Thoracic aorta (tissue), 2 donors: ENCODE measurements around the gene SAMD15. TPM values are rescaled to one million over a fixed set of nuclear protein-coding genes. Genes with fewer than 3 reads are reported as not detected.
"Not testable (repeated sequence)": the region's sequence is repeated elsewhere in the genome, so short reads cannot be mapped to it uniquely, and the experiment has no call there.

Source experiments
- ATAC-seq: fragments of 150-250 bp; one replicate; pipeline ENCODE4 v1.8.0; 2017; ENCODE audit warnings: low read depth; ENCODE audit not compliant: insufficient number of reproducible peaks, low FRiP score
- DNase-seq: peaks from one replicate; pipeline ENCODE4 v3.0.0-alpha.2; 2020; ENCODE audit warnings: low spot score
- H3K27ac ChIP-seq, 2 donors: fragments of 200-600 bp; sonication (generic); 1 replicate in 1 of 2; 2 replicates in 1 of 2; pipeline ENCODE4 v1.5.1; 2016; ENCODE audit warnings: mild to moderate bottlenecking in 2 of 2, moderate library complexity in 2 of 2
- H3K27me3 ChIP-seq: fragments of 200-600 bp; sonication (generic); replicated peaks from 2 replicates; pipeline ENCODE4 v1.6.0; 2016; ENCODE audit warnings: mild to moderate bottlenecking; ENCODE audit not compliant: insufficient read depth
- H3K36me3 ChIP-seq: fragments of 200-600 bp; sonication (generic); one replicate; pipeline ENCODE4 v1.5.1; 2016
- H3K4me1 ChIP-seq, 2 donors: fragments of 200-600 bp; sonication (generic); 1 replicate in 1 of 2; 2 replicates in 1 of 2; pipeline versions ENCODE4 v1.5.1 to v1.6.0; 2016; ENCODE audit warnings: low read depth in 2 of 2, mild to moderate bottlenecking in 1 of 2; ENCODE audit not compliant: control insufficient read depth in 1 of 2
- H3K4me3 ChIP-seq: fragments of 200-600 bp; sonication (generic); 2 replicates; pipeline ENCODE4 v1.5.1; 2016; ENCODE audit warnings: mild to moderate bottlenecking
- H3K9me3 ChIP-seq: fragments of 200-600 bp; sonication (generic); 2 replicates; pipeline ENCODE4 v1.5.1; 2016
- total RNA-seq, 2 donors: library from RNA; depleted of rRNA; stranded (reverse); fragments of >200 nt; gene quantifications; one replicate each; pipeline versions ENCODE4 v1.1.0 to v1.2.3, GENCODE V29; 2016
- TF ChIP-seq, protein P1 (sequence below): fragments of 200-600 bp; sonication (generic); IDR thresholded peaks from one replicate; pipeline ENCODE4 v1.5.1; 2019; ENCODE audit warnings: antibody characterized with exemption

The SAMD15 gene
- total RNA-seq, 2 donors from 2014 or later: 0.14 TPM; not detected in 1

DNA sequence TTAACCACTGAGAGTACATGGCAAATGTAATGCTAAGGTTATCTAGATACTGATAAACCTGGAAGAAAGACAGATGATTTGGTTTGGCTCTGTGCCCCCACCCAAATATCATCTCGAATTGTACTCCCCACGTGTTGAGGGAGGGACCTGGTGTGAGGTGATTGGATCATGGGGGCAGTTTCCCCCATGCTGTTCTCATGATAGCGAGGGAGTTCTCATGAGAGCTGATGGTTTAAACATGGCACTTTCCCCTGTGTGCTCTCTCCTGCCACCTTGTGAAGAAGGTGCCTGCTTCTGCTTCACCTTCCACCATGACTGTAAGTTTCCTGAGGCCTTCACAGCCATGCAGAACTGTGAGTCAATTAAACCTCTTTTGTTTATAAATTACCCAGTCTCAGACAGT is 32.0 kb downstream of the SAMD15 start:
- no peak for ATAC-seq

DNA sequence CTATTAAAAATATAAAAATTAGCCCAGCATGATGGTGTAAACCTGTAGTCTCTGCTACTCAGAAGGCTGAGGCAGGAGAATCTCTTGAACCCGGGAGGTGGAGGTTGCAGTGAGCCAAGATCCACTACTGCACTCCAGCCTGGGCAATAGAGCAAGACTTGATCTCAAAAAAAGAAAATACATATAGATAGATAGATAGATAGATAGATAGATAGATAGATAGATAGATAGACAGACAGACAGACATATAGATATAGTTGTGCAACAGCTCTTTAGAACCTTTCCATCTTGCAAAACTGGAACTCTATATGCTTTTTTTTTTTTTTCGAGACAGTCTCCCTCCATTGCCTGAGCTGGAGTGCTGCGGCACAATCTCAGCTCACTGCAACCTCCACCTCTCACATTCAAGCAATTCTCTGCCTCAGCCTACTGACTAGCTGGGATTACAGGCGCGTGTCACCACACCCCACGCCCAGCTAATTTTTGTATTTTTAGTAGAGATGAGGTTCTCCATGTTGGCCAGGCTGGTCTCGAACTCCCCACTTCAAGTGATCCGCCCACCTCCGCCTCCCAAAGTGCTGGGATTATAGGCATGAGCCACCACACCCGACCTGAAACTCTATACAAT is 38.3 kb downstream of the SAMD15 start:
- not testable (repeated sequence) for H3K36me3 ChIP-seq, DNase-seq, H3K27ac ChIP-seq, H3K4me1 ChIP-seq, H3K27me3 ChIP-seq, ATAC-seq, H3K4me3 ChIP-seq
- H3K9me3 ChIP-seq: peaks cover 14% of the 10 kb centered on the region

More for the DNA sequence above, 32.0 kb downstream of the SAMD15 start:
- Histone ChIP-seq H3K36me3 (no peaks in the 10 kb centered on the region), H3K9me3 (no peaks in the 10 kb centered on the region), H3K27ac (no peak overlapping the region), H3K4me3 (no peak overlapping the region), H3K4me1 (no peaks in the 10 kb centered on the region), H3K27me3 (no peaks in the 10 kb centered on the region)
- TF ChIP-seq, protein P1, sequence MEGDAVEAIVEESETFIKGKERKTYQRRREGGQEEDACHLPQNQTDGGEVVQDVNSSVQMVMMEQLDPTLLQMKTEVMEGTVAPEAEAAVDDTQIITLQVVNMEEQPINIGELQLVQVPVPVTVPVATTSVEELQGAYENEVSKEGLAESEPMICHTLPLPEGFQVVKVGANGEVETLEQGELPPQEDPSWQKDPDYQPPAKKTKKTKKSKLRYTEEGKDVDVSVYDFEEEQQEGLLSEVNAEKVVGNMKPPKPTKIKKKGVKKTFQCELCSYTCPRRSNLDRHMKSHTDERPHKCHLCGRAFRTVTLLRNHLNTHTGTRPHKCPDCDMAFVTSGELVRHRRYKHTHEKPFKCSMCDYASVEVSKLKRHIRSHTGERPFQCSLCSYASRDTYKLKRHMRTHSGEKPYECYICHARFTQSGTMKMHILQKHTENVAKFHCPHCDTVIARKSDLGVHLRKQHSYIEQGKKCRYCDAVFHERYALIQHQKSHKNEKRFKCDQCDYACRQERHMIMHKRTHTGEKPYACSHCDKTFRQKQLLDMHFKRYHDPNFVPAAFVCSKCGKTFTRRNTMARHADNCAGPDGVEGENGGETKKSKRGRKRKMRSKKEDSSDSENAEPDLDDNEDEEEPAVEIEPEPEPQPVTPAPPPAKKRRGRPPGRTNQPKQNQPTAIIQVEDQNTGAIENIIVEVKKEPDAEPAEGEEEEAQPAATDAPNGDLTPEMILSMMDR: no peak
- DNase-seq: no peak

DNA sequence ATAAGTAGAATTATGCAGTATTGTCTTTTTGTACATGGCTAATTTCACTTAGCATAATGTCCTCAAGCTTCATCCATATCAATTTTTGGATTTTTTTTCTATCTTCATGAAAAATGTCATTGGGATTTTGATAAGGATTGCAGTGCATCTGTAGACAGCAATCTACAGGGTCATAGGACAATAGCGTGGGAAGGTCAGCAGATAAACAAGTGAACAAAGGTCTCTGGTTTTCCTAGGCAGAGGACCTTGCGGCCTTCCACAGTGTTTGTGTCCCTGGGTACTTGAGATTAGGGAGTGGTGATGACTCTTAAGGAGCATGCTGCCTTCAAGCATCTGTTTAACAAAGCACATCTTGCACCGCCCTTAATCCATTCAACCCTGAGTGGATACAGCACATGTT is 38.9 kb downstream of the SAMD15 start:
- H3K27me3 ChIP-seq, H3K4me1 ChIP-seq, H3K36me3 ChIP-seq, H3K4me3 ChIP-seq, ATAC-seq, H3K27ac ChIP-seq, DNase-seq: not testable (repeated sequence)
- peaks cover 14% of the 10 kb centered on the region for H3K9me3 ChIP-seq

DNA sequence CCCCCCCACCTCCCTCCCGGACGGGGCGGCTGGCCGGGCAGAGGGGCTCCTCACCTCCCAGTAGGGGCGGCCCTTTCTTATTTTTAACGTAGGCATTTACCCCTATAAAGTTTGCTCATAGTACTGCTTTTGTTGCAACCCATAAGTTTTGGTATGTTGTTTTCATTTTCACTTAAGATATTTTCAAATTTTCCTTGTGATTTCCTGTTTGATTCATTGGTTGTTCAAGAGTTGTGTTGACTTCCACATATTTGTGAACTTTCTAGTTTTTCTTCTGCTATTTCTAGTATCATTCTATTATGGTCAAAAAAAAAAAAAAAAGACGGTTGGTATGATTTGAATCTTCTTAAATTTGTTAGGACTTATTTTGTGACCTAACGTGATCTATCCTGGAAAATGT is 39.7 kb downstream of the SAMD15 start:
- Histone ChIP-seq H3K4me3 (no peak overlapping the region), H3K27me3 (no peaks in the 10 kb centered on the region)
- ATAC-seq: no peak

DNA sequence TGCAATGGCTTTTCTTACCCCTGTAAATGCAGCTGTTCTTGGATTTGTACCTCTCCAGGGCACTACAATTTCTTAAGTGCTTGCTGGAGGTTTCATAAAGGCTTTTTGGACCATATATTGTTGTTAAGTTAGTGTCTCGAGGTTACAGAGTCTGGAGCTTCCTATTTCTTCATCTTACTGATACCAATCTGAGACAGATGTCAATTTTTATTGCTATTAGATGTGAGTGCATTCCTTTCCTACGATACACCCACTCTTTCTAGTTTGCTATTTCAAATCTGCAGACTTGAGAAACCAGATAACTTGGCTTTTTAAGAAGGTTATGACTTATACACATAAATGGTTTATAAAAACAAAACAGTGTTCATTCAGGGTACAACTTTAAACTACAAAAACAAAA is 44.0 kb downstream of the SAMD15 start:
- no peak for ATAC-seq
- H3K4me3 ChIP-seq: no peak overlapping the region
- peaks cover 18% of the 10 kb centered on the region for H3K36me3 ChIP-seq
- no peaks in the 10 kb centered on the region for H3K4me1 ChIP-seq
- H3K27ac ChIP-seq: no peak overlapping the region
- TF ChIP-seq, protein P1: no peak
- DNase-seq: no peak
- no peaks in the 10 kb centered on the region for H3K27me3 ChIP-seq
- peaks cover 14% of the 10 kb centered on the region for H3K9me3 ChIP-seq

More for the DNA sequence above, 39.7 kb downstream of the SAMD15 start:
- TF ChIP-seq, protein P1: no peak
- H3K27ac ChIP-seq: no peak overlapping the region
- no peak for DNase-seq
- peaks cover 14% of the 10 kb centered on the region for H3K9me3 ChIP-seq
- H3K36me3 ChIP-seq: peaks cover 3% of the 10 kb centered on the region
- H3K4me1 ChIP-seq: no peaks in the 10 kb centered on the region

DNA sequence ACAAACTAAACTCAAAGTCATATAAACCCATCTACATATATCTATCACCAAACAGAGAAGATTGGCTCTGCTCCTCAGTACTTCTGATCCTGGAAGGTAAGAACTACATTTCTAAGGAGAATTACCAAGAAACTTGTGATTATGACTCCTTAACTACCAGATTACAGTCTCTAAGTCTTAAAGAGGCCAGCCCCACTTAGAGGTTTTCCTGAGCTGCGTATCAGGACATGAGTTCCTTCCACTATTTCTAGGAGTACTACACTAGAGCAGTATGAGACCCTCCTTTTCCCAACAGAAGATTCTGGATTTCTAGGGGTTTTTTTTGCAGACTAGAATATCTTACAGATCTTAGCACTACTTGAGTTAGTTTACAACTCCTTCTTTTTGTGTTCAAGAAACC is 46.2 kb downstream of the SAMD15 start, which contains the start of gene NOXRED1:
Gene NOXRED1 (minus strand): TSS at position 101 of the 400 bp plus-strand sequence. CDS start 634 bp downstream, outside the sequence.
- peaks cover 13% of the 10 kb centered on the region for H3K9me3 ChIP-seq
- H3K4me1 ChIP-seq: no peaks in the 10 kb centered on the region
- no peak within 1 kb of the TSS for H3K4me3 ChIP-seq
- TF ChIP-seq, protein P1: no peak
- no peak for ATAC-seq
- H3K27ac ChIP-seq: no peak within 1 kb of the TSS
- DNase-seq: no peak
- peaks cover 38% of the 10 kb centered on the region for H3K36me3 ChIP-seq
- no peaks in the 10 kb centered on the region for H3K27me3 ChIP-seq
